ENCODE measurements around the gene AOC2.
"Not testable (repeated sequence)": the region's sequence is repeated elsewhere in the genome, so short reads cannot be mapped to it uniquely, and the experiment has no call there.

Gene AOC2

GRCh38 chr17:42832934-42833766, 11.2 kb upstream of the AOC2 start, which contains the start of gene PSME3:
TSS of gene PSME3 (plus strand) at chr17:42833397. CDS start at chr17:42833632, 235 bp downstream.
- DNase-seq: peak; percentile 97

GRCh38 chr17:42833767-42834422, 10.5 kb upstream of the AOC2 start:
- no peak for DNase-seq

- no peak for DNase-seq
Measured at GRCh38 chr17:42835732-42836131, 8.6 kb upstream of the AOC2 start.

- DNase-seq: no peak
Measured at GRCh38 chr17:42841975-42842685, 2.2 kb upstream of the AOC2 start.

- DNase-seq: peak; percentile 68
Measured at GRCh38 chr17:42843358-42843934, 934 bp upstream of the AOC2 start.

- DNase-seq: no peak
Measured at GRCh38 chr17:42844761-42845555, 578 bp downstream of the AOC2 start.

GRCh38 chr17:42845556-42845917, 1.2 kb downstream of the AOC2 start:
- no peak for DNase-seq

GRCh38 chr17:42845918-42846593, 1.7 kb downstream of the AOC2 start:
- DNase-seq: no peak

- DNase-seq: no peak
Measured at GRCh38 chr17:42846594-42847280, 2.4 kb downstream of the AOC2 start.

- no peak for DNase-seq
Measured at GRCh38 chr17:42848093-42848492, 3.7 kb downstream of the AOC2 start.

- DNase-seq: no peak
Measured at GRCh38 chr17:42849031-42849430, 4.7 kb downstream of the AOC2 start.

- no peak for DNase-seq
Measured at GRCh38 chr17:42849451-42850181, 5.2 kb downstream of the AOC2 start.

GRCh38 chr17:42850954-42851353, 6.6 kb downstream of the AOC2 start, which contains the start of gene AOC3:
TSS of gene AOC3 (plus strand) at chr17:42851199. CDS start at chr17:42851344, 145 bp downstream.
- DNase-seq: no peak

GRCh38 chr17:42851371-42852240, 7.2 kb downstream of the AOC2 start:
- DNase-seq: not testable (repeated sequence)

- DNase-seq: no peak
Measured at GRCh38 chr17:42852351-42852750, 8.0 kb downstream of the AOC2 start.

- DNase-seq: no peak
Measured at GRCh38 chr17:42853004-42853403, 8.6 kb downstream of the AOC2 start.

- no peak for DNase-seq
Measured at GRCh38 chr17:42853597-42853967, 9.2 kb downstream of the AOC2 start.

GRCh38 chr17:42853968-42854790, 9.8 kb downstream of the AOC2 start:
- DNase-seq: no peak

Data from NCI-H2227 treated with DMSO at 0.1 percent for 48 hours (cell line).